ENCODE results near the gene ZDHHC21.
"Not testable (repeated sequence)": the region's sequence is repeated elsewhere in the genome, so short reads cannot be mapped to it uniquely, and the experiment has no call there.

- not testable (repeated sequence) for TF ChIP-seq ZFP36 (IDR thresholded peaks at IDR 0.05; ENCODE audit: borderline replicate concordance, partially characterized antibody); CTCF (IDR thresholded peaks at IDR 0.05); CHD4 (IDR thresholded peaks at IDR 0.05; ENCODE audit: borderline replicate concordance); EP300 (IDR thresholded peaks at IDR 0.05); ZNF302 (CRISPR knock-in tag; IDR thresholded peaks at IDR 0.05)
These were observed 10.6 kb downstream of the ZDHHC21 start for GRCh38 chr9:14682616-14683015.

All from A549 (cell line).